T-helper 2 cell treated with Interferon-gamma antibody and Interleukin-4, amounts not matched to agents 5 μg/mL and 100 μg/mL, for 36 hours (primary cell): Measurements from ENCODE around the gene OSBPL10.

Experiments used
- DNase-seq: peaks from one replicate; pipeline ENCODE4 v3.0.0; 2021; ENCODE audit warnings: low spot score
- H3K27ac Mint-ChIP-seq: one replicate; pipeline ENCODE4 v1.8.0; 2021; ENCODE audit warnings: mild to moderate bottlenecking, mixed read lengths
- H3K27me3 Mint-ChIP-seq: one replicate; pipeline ENCODE4 v1.8.0; 2021; ENCODE audit warnings: low read depth, mixed read lengths
- H3K36me3 Mint-ChIP-seq: one replicate; pipeline ENCODE4 v1.8.0; 2021; ENCODE audit warnings: low read depth, mixed read lengths
- H3K4me1 Mint-ChIP-seq: one replicate; pipeline ENCODE4 v1.8.0; 2021; ENCODE audit warnings: low read depth, mixed read lengths
- H3K4me3 Mint-ChIP-seq: one replicate; pipeline ENCODE4 v1.8.0; 2022; ENCODE audit warnings: mild to moderate bottlenecking, moderate library complexity, mixed read lengths
- H3K9me3 Mint-ChIP-seq: one replicate; pipeline ENCODE4 v1.8.0; 2021; ENCODE audit warnings: mixed read lengths

Gene OSBPL10

DNA sequence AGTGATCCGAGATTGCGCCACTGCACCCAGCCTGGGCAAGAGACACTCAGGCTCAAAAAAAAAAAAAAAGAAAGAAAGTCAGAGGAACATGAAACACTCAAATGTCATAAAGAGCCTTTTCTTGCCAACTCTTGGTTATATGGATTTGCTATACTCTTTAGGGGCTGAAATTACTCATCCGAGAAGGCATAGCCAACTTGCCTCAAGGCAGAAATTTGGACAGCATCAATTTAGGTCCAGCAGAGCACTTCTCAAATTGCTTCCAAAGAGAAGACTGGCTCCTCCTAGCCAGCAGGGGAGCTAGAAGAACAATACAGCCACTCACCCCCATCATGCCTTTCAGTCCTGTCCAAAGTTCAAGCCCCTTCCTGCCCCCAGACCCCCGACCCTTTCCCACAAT lies 43.8 kb downstream of the OSBPL10 start:
- DNase-seq = no peak
- H3K27me3 Mint-ChIP-seq = no peaks in the 10 kb centered on the region
- H3K4me3 Mint-ChIP-seq = no peak overlapping the region
- peaks cover 4% of the 10 kb centered on the region for H3K4me1 Mint-ChIP-seq
- no peaks in the 10 kb centered on the region for H3K36me3 Mint-ChIP-seq
- no peaks in the 10 kb centered on the region for H3K9me3 Mint-ChIP-seq
- H3K27ac Mint-ChIP-seq = no peak overlapping the region

DNA sequence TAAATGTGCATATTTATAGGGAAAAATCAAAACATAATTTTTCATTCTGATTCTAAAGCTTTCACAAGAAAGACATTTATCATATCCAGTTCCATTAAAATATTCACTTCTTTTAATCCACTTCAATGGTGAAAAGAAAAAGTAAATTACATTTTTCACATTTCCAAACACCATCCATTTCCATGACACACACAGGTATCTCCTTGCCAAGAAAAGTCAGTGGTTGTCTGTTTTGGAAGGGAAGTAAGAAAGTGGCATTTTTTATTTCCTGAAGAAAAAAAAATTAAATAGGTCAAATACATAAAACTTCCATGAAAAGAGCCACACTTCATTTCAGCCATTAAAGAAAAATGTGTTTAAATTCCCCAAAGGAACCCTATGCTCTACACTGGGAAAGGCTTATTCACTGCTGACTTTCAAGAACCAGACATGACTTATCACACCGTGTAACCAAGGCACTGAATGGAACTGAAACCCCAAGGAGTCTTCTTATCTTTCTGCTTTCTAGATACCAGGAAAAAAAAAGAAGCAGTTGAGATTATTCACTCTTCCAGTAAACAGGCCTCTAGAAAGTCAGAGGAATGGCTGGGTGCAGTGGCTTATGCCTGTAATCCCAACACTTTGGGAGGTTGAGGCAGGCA lies 44.5 kb downstream of the OSBPL10 start:
- Mint-ChIP-seq H3K27ac (no peak overlapping the region), H3K4me1 (peaks cover 4% of the 10 kb centered on the region), H3K9me3 (no peaks in the 10 kb centered on the region), H3K27me3 (no peaks in the 10 kb centered on the region), H3K36me3 (no peaks in the 10 kb centered on the region), H3K4me3 (no peak overlapping the region)
- no peak for DNase-seq

DNA sequence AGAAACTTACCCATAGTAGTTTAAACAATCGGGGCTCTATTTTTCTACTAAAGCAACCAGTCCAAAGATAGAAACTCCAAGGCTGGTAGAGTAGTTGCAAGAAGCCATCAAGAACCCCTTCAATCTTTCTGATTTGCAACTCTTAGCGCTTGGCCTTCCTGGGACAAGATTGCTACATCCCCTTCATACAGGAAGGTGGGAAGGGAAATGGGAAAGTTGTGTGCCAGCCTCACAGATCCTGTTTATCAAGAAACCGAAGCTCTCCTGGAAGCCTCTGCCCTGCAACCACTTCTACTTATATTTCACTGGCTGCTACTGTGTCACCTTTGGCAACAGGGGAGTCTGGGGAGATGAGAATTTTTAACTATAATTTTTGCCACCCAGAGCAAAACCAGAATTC lies 46.2 kb downstream of the OSBPL10 start:
- Mint-ChIP-seq H3K9me3 (no peaks in the 10 kb centered on the region), H3K4me3 (no peak overlapping the region), H3K27me3 (no peaks in the 10 kb centered on the region), H3K27ac (no peak overlapping the region), H3K36me3 (no peaks in the 10 kb centered on the region), H3K4me1 (peaks cover 5% of the 10 kb centered on the region)
- no peak for DNase-seq

DNA sequence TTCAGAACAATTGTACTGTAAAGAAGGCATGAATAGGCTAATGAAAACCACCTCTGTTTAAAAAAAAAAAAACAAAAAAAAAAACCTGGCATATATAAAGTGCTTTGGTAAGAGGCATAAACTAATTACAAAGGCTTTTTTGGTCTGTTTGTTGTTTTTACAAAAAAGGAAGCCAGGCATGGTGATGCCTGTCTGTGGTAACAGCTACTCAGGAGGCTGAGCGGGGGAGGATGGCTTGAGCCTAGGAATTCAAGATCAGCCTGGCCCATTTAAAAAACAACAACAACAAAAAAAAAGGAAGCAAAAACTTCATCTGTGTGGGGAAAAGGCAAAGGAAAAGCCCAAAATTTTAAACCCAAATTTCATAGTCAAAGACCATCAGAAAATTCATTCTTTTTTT lies 47.0 kb downstream of the OSBPL10 start:
- no peaks in the 10 kb centered on the region for H3K27me3 Mint-ChIP-seq
- no peak for DNase-seq
- H3K4me3 Mint-ChIP-seq = no peak overlapping the region
- H3K27ac Mint-ChIP-seq = no peak overlapping the region
- H3K9me3 Mint-ChIP-seq = no peaks in the 10 kb centered on the region
- H3K4me1 Mint-ChIP-seq = peaks cover 5% of the 10 kb centered on the region
- no peaks in the 10 kb centered on the region for H3K36me3 Mint-ChIP-seq

DNA sequence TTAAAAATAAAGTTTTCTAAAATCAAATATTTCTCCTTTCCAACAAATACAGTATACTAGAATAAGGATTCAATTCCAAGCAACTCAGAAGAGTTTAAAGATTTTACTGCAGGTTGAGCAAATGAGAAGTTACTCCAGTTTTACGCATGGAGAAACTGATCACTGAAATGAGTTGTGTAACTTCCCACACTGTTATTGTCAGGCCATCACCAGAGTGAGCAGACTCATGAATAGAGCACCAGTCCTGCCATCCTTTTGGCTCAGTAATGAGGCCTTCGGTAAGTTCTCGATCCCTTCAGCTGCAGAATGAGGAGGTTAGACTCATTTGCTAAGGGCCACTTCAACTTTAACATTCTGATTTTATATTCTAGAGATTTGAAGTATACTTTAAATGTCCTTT lies 48.1 kb downstream of the OSBPL10 start:
- peaks cover 7% of the 10 kb centered on the region for H3K4me1 Mint-ChIP-seq

DNA sequence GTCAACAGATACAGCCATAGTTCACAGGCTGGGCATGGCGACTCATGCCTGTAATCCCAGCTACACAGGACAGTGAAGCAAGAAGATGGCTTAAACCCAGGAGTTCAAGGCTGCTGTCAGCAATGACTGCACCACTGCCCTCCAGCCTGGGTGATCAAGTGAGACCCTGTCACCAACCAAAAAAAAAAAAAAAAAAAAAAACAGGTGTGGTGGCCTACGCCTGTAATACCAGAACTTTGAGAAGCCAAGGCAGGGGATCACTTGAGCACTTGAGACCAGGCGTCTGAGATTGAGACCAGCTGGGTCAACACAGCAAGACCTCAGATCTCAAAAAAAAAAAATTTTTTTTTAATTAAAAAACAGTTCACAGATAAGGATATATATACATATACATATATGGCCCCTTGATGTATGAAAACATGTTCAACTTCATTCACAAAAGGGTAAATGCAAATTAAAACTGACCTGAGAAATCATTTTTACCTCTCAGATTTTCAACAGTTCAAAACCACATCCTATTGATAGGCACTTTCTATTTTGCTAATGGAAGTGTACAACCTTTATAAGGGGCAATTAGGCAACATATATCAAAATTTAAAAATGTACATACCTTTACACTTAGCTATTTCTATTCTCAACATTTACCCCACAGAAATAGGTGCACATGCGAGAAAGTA lies 51.1 kb downstream of the OSBPL10 start:
- no peak for DNase-seq
- Mint-ChIP-seq H3K27me3 (no peaks in the 10 kb centered on the region), H3K9me3 (no peaks in the 10 kb centered on the region), H3K36me3 (no peaks in the 10 kb centered on the region), H3K27ac (no peak overlapping the region), H3K4me3 (no peak overlapping the region), H3K4me1 (peaks cover 11% of the 10 kb centered on the region)

More for the DNA sequence above, 48.1 kb downstream of the OSBPL10 start:
- H3K27ac Mint-ChIP-seq = no peak overlapping the region
- H3K27me3 Mint-ChIP-seq = no peaks in the 10 kb centered on the region
- DNase-seq = no peak
- H3K36me3 Mint-ChIP-seq = no peaks in the 10 kb centered on the region
- H3K9me3 Mint-ChIP-seq = no peaks in the 10 kb centered on the region
- H3K4me3 Mint-ChIP-seq = no peak overlapping the region

DNA sequence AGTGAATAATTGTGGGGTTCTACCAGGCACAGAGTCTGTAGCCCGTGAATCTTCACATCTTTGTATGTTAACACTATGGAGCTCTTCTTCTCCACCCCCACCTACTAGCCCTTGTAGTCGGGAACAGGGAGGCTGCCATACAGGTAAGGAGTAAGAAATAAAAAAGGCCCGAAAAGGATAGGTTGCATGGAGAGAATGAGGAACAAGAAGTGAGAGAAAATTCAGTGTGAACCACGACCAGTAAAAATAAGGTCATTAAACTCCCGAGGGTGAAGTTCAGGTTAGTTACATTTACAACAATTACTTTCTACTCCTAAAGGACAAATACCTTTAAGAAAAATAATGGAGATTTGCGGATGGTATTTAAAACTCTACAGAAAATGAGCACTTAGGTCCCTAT lies 53.3 kb downstream of the OSBPL10 start:
- no peak overlapping the region for H3K27ac Mint-ChIP-seq
- H3K4me3 Mint-ChIP-seq = no peak overlapping the region
- H3K27me3 Mint-ChIP-seq = no peaks in the 10 kb centered on the region
- H3K9me3 Mint-ChIP-seq = no peaks in the 10 kb centered on the region
- peaks cover 18% of the 10 kb centered on the region for H3K4me1 Mint-ChIP-seq
- no peak for DNase-seq
- H3K36me3 Mint-ChIP-seq = no peaks in the 10 kb centered on the region

DNA sequence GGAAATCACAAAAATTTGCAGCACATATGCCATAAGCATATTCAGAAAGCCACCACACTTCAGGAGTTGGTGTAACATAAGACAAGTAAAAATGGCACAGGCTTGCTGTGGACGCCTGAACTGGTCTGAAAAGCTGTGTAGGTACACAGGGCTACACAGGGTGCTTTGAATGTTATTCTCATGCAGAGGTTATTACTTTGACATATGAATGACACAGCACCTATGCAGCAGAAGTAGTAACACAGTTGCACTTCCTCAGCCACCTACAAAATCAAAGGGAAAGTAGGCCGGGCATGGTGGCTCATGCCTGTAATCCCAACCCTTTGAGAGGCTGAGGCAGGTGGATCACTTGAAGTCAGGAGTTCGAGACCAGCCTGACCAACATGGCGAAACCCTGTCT lies 54.5 kb downstream of the OSBPL10 start:
- H3K27me3 Mint-ChIP-seq = no peaks in the 10 kb centered on the region
- no peak overlapping the region for H3K27ac Mint-ChIP-seq
- no peak for DNase-seq
- peaks cover 19% of the 10 kb centered on the region for H3K4me1 Mint-ChIP-seq
- H3K9me3 Mint-ChIP-seq = peaks cover 4% of the 10 kb centered on the region
- H3K4me3 Mint-ChIP-seq = no peak overlapping the region
- H3K36me3 Mint-ChIP-seq = no peaks in the 10 kb centered on the region

DNA sequence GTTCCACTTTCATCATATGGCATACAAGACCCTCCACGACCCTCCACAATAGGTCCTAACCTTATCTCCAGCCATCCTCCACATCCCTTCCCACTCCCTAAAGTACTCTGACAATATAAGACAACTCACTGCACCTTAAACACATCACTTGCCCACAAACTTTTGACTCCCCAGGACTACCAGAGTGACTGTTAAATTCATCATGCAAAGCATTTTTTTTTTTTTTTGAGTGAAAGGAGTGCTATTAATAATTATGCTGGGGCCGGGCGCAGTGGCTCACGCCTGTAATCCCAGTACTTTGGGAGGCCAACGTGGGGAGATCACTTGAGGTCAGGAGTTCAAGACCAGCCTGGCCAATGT lies 55.8 kb downstream of the OSBPL10 start:
- H3K27me3 Mint-ChIP-seq = no peaks in the 10 kb centered on the region
- DNase-seq = no peak
- H3K9me3 Mint-ChIP-seq = peaks cover 14% of the 10 kb centered on the region
- no peak overlapping the region for H3K4me3 Mint-ChIP-seq
- H3K36me3 Mint-ChIP-seq = peaks cover 1% of the 10 kb centered on the region
- no peak overlapping the region for H3K27ac Mint-ChIP-seq
- H3K4me1 Mint-ChIP-seq = peaks cover 23% of the 10 kb centered on the region

DNA sequence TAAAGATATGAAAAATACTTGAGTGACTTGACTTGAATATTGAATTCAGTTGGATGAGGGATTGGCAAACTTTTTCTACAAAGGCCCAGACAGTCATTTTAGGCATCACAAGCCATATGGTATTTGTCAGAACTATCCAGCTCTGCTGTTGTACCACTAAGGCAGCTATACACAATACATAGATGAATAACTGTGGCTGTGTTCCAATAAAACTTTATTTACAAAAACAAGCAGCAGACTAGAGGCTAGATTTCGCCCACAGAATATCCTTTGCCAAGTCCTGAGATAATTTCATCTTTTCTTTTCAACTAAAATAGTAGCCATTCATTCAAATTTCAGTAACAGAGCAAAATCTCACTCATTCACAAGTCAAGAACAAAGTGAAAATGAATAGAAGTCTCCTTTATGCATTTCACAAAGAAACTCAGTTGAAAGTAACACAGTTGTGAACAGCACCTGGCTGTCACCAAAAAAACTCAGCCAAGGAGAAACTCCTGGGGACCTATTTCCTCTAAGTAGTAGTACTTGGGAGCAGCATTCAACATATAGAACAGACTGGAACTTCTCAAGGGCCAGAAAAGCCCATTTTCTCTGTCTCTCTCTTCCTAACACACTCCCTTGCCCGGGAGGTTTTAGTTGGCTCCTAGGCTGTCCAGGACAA lies 56.3 kb downstream of the OSBPL10 start:
- H3K27ac Mint-ChIP-seq = no peak overlapping the region
- peaks cover 19% of the 10 kb centered on the region for H3K9me3 Mint-ChIP-seq
- H3K4me3 Mint-ChIP-seq = no peak overlapping the region
- H3K4me1 Mint-ChIP-seq = peaks cover 22% of the 10 kb centered on the region
- no peak for DNase-seq
- no peaks in the 10 kb centered on the region for H3K27me3 Mint-ChIP-seq
- H3K36me3 Mint-ChIP-seq = peaks cover 6% of the 10 kb centered on the region

DNA sequence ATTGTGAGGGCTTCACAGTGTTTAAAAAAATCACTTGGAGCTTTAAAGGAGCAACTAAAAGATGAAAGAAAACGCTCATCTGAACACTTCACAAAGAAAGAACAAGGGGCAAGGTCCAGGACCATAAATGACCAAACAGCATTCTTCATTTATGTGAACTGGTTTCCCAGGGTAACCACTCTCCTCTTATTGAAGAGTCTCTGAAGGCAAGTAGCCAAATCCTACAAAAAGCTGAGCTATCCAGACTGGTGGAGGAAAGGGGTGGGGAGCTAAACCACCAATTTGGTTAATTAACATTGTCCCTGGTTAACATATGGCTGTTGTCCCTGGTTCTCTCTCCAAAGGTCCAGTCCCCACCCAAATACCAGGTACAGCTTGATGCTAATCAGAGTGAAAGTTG lies 58.1 kb downstream of the OSBPL10 start:
- peaks cover 28% of the 10 kb centered on the region for H3K9me3 Mint-ChIP-seq
- H3K27me3 Mint-ChIP-seq = no peaks in the 10 kb centered on the region
- H3K27ac Mint-ChIP-seq = peak overlapping the region; percentile 53
- DNase-seq = no peak
- peaks cover 10% of the 10 kb centered on the region for H3K36me3 Mint-ChIP-seq
- H3K4me3 Mint-ChIP-seq = no peak overlapping the region
- H3K4me1 Mint-ChIP-seq = peaks cover 30% of the 10 kb centered on the region

DNA sequence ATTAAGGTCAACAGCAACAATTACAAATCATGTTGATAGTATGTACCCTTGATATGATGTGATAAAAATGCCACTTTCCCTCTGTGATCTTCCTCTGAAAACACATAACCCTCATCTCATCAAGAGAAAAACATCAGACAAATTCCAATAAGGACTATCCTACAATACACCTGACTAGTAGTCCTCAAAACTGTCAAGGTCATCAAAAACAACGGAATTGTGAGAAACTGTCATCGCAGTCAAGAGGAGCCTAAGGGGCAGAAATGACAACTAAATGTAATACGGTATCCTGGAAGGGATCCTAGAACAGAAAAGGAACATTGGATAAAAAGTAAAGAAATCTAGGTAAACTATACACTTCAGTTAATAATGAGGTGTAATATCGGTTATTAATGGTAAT lies 59.2 kb downstream of the OSBPL10 start:
- Mint-ChIP-seq H3K27me3 (no peaks in the 10 kb centered on the region), H3K27ac (no peak overlapping the region), H3K9me3 (peaks cover 28% of the 10 kb centered on the region), H3K36me3 (peaks cover 10% of the 10 kb centered on the region), H3K4me3 (no peak overlapping the region), H3K4me1 (peaks cover 32% of the 10 kb centered on the region)
- DNase-seq = no peak

DNA sequence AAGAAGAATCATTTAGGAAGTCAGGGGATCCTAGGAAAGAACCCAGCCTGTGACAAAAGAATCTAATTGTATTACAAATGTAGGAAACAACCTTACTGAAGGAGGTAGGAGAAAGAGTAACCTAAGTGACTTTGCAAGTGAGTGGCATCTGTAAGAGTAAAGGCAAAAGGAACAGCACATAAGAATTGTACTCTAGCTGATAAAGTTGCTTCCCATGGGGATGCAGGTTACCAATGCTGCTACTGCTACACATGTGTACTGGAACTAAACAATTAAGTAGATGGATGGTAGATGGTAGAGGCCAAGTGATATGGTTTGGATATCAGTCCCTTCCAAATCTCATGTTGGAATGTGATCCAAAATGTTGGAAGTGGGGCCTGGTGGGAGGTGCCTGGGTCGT lies 60.8 kb downstream of the OSBPL10 start:
- Mint-ChIP-seq H3K36me3 (peaks cover 10% of the 10 kb centered on the region), H3K9me3 (peaks cover 28% of the 10 kb centered on the region), H3K27me3 (no peaks in the 10 kb centered on the region), H3K4me1 (peaks cover 37% of the 10 kb centered on the region), H3K4me3 (no peak overlapping the region), H3K27ac (no peak overlapping the region)
- no peak for DNase-seq

DNA sequence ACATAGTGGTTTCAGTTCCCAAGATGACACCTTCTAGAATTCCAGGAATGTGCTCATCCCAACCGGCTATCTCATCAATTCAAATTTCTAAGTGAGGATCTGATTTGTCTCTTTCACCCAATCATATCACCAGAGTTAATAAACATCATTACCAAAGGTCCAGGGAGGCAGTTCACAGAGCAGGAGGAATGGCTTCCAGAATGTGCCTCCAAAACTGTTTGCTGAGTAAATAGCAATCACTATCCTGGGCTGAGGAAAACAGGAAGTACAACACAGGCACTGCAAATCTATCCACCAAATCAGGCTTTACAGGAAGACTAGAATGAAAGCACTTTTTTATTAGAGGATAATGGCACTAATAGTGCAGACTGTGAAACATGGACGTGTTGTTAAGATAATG lies 61.5 kb downstream of the OSBPL10 start:
- H3K4me3 Mint-ChIP-seq = no peak overlapping the region
- H3K4me1 Mint-ChIP-seq = peaks cover 34% of the 10 kb centered on the region
- H3K36me3 Mint-ChIP-seq = peaks cover 10% of the 10 kb centered on the region
- no peak overlapping the region for H3K27ac Mint-ChIP-seq
- H3K27me3 Mint-ChIP-seq = no peaks in the 10 kb centered on the region
- DNase-seq = no peak
- H3K9me3 Mint-ChIP-seq = peaks cover 28% of the 10 kb centered on the region
